Epithelial cell of esophagus (primary cell): ENCODE measurements around the gene TGFBR2.

ENCODE experiments used
- DNase-seq: peaks from one replicate; pipeline ENCODE4 v3.0.0; 2010; ENCODE audit warnings: low read depth
- H3K4me3 ChIP-seq: 2 replicates; pipeline ENCODE4 v1.5.1; 2011; ENCODE audit warnings: mild to moderate bottlenecking, low read length, control low read depth
- TF ChIP-seq, protein P1 (sequence below): IDR thresholded peaks from 2 replicates; pipeline ENCODE4 v1.5.1; 2011; ENCODE audit warnings: low read depth, mild to moderate bottlenecking, low read length, control low read depth, inconsistent platforms; ENCODE audit not compliant: insufficient read depth; ENCODE audit errors: missing control alignments

Gene TGFBR2

DNA sequence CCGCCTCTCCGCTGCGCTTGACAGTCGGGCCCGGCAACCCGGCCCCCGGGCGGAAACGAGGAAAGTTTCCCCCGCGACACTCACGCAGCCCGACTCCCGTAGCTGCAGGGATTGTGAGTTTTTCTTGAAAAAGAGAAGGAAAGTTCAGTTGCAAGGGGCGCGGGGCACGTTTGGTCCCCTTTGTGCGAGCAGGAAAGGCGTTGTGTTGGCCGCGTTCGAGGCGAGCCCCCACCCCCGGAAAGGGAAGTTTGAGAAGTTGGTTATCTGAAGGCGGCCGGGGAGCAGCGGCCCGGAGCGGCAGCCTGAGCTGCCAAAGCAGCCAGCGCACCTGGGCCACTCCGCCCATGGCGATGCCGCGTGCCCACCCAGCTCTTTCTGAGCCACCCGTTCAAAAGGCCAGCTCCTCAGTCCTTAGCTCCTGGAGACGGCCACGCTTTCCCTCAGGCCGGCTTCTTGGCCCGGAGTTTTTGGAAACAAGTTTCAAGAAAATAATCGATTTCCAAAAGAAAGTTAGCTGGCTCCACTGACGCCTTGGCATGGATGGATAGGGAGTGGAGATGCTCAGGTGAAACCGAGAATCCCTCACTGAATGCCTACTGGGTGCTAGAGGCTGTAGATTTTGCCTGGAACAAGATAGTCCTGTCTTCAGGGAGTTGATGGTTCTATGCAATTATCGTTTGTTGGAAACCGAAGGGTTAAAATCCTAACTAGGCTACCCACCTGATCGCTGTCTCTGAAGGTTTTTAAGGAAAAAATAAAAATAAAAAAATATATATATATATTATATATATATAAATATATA lies 832 bp downstream of the TGFBR2 start:
- DNase-seq = peak; percentile 69
- H3K4me3 ChIP-seq = peak overlapping the region; percentile 82
- TF ChIP-seq, protein P1, sequence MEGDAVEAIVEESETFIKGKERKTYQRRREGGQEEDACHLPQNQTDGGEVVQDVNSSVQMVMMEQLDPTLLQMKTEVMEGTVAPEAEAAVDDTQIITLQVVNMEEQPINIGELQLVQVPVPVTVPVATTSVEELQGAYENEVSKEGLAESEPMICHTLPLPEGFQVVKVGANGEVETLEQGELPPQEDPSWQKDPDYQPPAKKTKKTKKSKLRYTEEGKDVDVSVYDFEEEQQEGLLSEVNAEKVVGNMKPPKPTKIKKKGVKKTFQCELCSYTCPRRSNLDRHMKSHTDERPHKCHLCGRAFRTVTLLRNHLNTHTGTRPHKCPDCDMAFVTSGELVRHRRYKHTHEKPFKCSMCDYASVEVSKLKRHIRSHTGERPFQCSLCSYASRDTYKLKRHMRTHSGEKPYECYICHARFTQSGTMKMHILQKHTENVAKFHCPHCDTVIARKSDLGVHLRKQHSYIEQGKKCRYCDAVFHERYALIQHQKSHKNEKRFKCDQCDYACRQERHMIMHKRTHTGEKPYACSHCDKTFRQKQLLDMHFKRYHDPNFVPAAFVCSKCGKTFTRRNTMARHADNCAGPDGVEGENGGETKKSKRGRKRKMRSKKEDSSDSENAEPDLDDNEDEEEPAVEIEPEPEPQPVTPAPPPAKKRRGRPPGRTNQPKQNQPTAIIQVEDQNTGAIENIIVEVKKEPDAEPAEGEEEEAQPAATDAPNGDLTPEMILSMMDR = no peak

DNA sequence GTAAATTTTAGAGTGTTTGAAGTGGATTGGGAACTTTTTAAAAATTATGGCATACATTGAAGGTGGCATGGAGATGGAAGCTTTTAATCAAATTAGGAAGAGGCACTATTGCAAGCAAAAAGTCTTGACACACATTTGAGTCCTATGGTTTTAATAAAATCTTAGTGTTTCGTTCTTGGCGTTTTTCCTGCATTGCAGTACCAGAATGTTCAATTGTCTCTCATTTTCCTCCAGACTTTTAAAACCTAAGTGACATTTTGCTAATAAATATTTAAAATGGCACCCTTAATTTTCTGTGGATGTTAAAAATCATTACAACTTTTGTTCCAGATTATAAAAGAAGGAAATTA lies 2.2 kb downstream of the TGFBR2 start:
- peak overlapping the region; percentile 82 for H3K4me3 ChIP-seq
- TF ChIP-seq, protein P1 = no peak
- DNase-seq = no peak

DNA sequence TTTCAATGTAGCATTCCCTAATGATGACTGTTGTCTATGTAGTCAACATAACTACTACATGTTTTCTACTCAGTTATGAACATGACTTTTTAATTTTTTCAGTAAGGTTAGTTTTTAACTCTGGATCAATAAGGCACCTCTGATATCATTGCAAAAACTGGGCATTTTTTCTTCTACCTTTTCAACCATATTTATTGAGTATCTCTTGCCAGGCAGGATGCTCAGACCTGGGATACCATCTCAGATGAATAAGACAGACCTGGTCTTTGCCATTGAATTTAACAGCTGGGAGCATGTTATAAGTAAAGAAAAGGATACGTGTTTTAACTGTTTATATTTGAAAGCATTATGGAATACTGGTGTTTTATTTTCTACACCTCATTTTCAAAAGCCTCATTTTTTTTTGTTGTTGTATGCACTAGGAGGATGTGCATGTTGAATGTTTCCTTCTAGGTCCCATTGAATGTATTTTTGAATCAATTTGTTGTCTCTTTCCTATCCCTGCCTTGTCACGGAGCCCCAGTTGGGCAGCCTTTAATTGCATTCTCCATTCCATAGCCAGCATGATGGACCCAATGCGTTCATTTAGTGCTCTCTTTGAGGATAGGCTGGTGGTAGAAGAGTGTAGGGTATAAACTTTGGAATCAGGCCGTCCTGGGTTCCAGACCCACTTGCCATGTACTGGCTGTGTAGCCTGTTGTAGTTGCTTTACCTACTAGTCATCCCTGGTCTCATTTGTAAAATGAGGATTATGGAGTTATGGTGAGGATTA lies 3.7 kb downstream of the TGFBR2 start:
- DNase-seq = no peak
- TF ChIP-seq, protein P1 = no peak
- H3K4me3 ChIP-seq = no peak overlapping the region

DNA sequence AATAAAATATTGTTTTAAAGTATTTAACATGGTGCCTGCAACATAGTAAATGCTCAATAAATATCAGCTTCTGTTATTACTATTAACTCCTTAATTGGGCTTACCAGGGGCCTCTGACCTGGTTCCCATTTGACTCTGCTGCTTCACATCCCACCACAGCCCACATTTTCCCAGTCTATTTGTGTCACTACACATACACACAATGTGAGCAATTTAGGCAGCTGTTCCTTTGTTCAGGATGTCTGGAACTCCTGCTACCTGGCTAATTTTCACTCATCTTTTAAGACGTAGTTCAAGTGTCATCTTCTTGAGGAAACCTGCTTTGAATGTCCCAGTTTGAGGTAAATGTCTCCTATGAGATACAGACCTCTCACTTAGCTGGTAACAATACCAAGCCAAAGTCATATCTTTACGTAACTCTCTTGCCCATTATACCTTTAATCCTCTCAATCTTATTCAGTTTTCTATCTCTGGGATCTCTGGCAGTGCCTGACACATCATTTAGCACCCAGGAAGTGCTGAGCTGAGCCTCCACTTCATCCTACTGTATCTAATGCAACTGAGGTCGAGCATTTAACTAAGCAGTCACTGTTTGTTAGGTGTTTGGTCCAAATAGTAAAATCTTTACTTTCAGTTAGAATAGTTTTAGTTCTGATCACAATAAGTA lies 4.4 kb downstream of the TGFBR2 start:
- TF ChIP-seq, protein P1 = no peak
- no peak for DNase-seq
- H3K4me3 ChIP-seq = no peak overlapping the region

DNA sequence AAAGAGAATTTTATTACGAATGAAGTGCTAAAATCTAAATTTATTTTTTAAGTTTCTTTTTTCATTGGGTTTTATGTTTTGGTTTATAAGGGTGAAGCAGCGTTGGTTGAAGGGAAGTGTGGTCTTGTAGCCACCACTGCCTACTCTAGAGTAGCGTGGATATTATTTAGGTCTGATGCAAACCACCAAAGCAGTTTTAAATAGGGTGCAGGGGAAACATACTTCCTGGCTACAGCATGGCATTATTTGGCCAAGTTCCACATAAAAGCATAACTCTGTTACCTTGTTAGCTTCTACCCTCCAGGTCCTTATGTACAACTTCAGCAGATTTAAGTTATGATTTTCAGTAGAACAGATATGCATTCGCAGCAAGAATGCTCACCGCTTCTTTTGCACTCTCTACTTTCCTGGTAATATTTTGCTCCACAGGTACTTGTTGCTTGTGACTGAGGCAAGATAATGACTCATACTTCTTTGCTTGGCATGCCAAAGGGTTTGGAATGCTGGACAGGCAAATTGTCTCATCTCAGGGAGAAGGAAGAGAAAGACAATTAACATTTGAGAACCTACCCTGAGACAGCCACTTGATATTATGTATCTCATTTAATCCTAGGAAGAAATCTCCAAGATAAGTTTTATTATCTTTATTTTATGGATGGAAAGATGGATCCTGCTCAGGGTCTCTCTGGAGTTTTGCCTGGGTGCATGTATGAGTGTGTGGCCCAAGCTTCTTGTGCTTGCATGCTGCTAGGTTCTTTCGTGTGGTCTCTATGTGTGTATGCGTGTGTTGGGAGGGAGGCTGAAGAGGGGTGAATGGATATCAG lies 5.4 kb downstream of the TGFBR2 start:
- DNase-seq = peak; percentile 86
- TF ChIP-seq, protein P1 = no peak
- peak overlapping the region; percentile 2 for H3K4me3 ChIP-seq

DNA sequence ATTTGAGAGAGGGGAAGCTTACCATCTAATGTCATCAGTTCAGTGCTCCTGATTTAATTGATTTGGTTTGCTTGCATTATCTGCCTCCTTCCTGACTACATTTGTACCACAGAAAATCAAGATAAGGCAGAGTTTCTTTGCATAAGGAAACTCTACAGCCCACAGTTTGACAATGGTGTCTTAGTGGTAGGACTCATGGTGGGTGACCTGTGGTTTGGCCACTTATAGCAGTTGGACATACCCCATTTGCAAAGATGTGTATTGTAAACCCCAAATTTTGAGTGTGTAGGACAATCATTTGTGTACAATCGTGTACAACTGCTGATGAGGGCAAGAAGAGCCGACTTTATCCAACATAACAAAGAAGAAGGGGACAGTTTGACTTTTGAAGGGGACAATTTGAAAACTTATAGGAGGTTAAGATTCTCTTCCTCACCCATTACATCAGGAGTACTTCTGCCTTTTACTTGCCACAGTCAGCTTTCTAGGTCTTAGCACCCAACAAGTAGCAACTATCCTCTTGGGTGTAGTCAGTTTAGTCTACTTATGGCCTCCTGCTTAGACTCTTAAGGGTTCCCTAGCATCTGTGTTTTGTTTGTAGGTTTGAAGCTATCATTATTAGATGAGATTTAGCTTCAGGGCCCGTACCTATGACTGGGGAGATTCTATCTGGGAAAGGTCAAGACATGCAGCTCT lies 6.2 kb downstream of the TGFBR2 start:
- no peak for DNase-seq

More for the DNA sequence above, 6.2 kb downstream of the TGFBR2 start:
- TF ChIP-seq, protein P1 = no peak
- H3K4me3 ChIP-seq = no peak overlapping the region
